ENCODE results near the gene MAP3K20.

- TF ChIP-seq CTCF (IDR thresholded peaks at IDR 0.05 in 8 of 11, conservative IDR thresholded peaks at IDR 0.05 in 3 of 11): no peak
- no peak for TF ChIP-seq POLR2AphosphoS5 (IDR thresholded peaks at IDR 0.05)
- no peak for TF ChIP-seq POLR2A (IDR thresholded peaks at IDR 0.05)
These were observed 15.5 kb downstream of the MAP3K20 start for GRCh38 chr2:173090973-173091660.
